ENCODE measurements around the gene POLR1A. TPM values are rescaled to one million over a fixed set of nuclear protein-coding genes. Genes with fewer than 3 reads are reported as not detected.
A peak's percentile ranks its signal among the peaks of the same experiment; 100 is the strongest.

POLR1A gene
- total and polyA plus RNA-seq, 2 of the 13 experiments (the other 11 are each of a cell fraction or from before 2014, with no cell fraction given) = 7.2 to 39.9 TPM

GRCh38 chr2:86143307-86143706 is 37.6 kb upstream of the POLR1A start:
- H3K27ac ChIP-seq (ENCODE audit: extremely low read length, insufficient read depth, low read length) = no peak overlapping the region
- H3K9me3 ChIP-seq (ENCODE audit: low read length) = no peaks in the 10 kb centered on the region
- no peak overlapping the region for H3K4me3 ChIP-seq (replicated peaks in 1 of 3; ENCODE audit: insufficient read depth in 1 of 3, low read depth in 2 of 3, low read length in 3 of 3)
- H3K36me3 ChIP-seq (replicated peaks in 1 of 2; ENCODE audit: control insufficient read depth in 1 of 2, insufficient read depth in 2 of 2, low read length in 2 of 2) = peaks cover 22 to 69% of the 10 kb centered on the region in 2 experiments
- DNase-seq (ENCODE audit: low spot score) = no peak
- no peak overlapping the region for H3K9ac ChIP-seq (ENCODE audit: insufficient read depth, low read depth, low read length)
- no peak for ATAC-seq
- TF ChIP-seq RXRB (CRISPR knock-in tag; IDR thresholded peaks at IDR 0.05; ENCODE audit: borderline replicate concordance) (no peak), TP53 (CRISPR knock-in tag; conservative IDR thresholded peaks at IDR 0.05) (no peak), SSRP1 (CRISPR knock-in tag; IDR thresholded peaks at IDR 0.05) (no peak), ZNF484 (CRISPR knock-in tag; IDR thresholded peaks at IDR 0.05; ENCODE audit: borderline replicate concordance, low read depth) (no peak), NFYC (CRISPR knock-in tag; IDR thresholded peaks at IDR 0.05) (no peak), CEBPB (IDR thresholded peaks at IDR 0.05; ENCODE audit: borderline replicate concordance, low read depth, low read length) (peak; percentile 57; the same call in 1 of the 2 replicates), GABPA (IDR thresholded peaks at IDR 0.05; ENCODE audit: low read depth, low read length) (no peak), GABPA (CRISPR knock-in tag; IDR thresholded peaks at IDR 0.05; ENCODE audit: low read depth) (no peak), POLR2G (IDR thresholded peaks at IDR 0.05; ENCODE audit: low read depth, low read length) (peak; percentile 21; the same call in 1 of the 2 replicates)
- no peaks in the 10 kb centered on the region for H4K20me1 ChIP-seq (ENCODE audit: insufficient read depth, low read length)
- H3K4me1 ChIP-seq (ENCODE audit: insufficient read depth, low read length) = peaks cover 20% of the 10 kb centered on the region
- H3K4me2 ChIP-seq (ENCODE audit: low read depth, low read length) = no peak overlapping the region
- H3K27me3 ChIP-seq (ENCODE audit: control insufficient read depth in 1 of 2, insufficient read depth in 2 of 2, low read length in 2 of 2) = no peaks in the 10 kb centered on the region
- no peak for FAIRE-seq
- in situ Hi-C loops (cut with HindIII; ENCODE audit: extremely low pct_ligation_motif_present, low pct_unique_long_range_greater_than_20kb) (no loop called here), intact Hi-C loops (cut with micrococcal nuclease; ENCODE audit: unreplicated experiment) (loop anchor here (5.0 kb wide), 1 partner anchor 36 kb away; the partner anchor contains the start of genes POLR1A and PTCD3)
- CTCF ChIA-PET (ENCODE audit: low intra/inter-chr PET ratio, low total read pairs) = no interaction called here
- H2AFZ ChIP-seq (ENCODE audit: low read length) = no peak overlapping the region
- no TSS peak for BruUV-seq (replicated peaks)
- POLR2A ChIA-PET = interaction anchor here (1.5 kb wide), 1 partner anchor 15 kb away, joined by 3 read pairs; no protein-coding TSS in a partner anchor
- 98% methylated on average over 6 of the region's 6 CpGs for WGBS (ENCODE audit: low lambda C conversion rate)
- H3K79me2 ChIP-seq (ENCODE audit: insufficient read depth, low read length) = no peaks in the 10 kb centered on the region
